Brain pericyte (primary cell): ENCODE results near the gene TRIM22.
"Not testable (repeated sequence)": the region's sequence is repeated elsewhere in the genome, so short reads cannot be mapped to it uniquely, and the experiment has no call there.

Experiments used
- DNase-seq: peaks from one replicate; pipeline ENCODE4 v3.0.0-alpha.2; 2012; ENCODE audit warnings: low read depth, low spot score

Gene TRIM22

DNA sequence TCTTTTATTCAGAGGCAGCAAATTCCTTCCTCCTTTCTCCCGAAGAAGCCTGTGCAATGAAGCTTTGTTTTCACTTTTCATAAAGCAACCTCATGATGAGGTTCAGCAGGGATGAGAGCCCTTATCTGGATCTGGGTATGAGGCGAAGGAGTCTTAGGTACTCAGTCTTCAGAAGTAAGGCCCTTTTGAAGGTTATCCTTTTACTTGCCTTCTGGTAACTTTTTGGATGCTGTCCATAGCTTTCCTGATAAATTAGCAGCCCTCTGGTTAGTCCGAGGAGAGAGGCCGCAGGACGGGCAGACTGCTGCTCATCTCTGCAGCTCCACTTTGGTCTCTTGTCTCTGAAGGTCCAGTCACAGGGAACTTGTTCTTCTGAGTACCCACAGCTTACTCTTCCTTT is 1.1 kb downstream of the TRIM22 start:
- no peak for DNase-seq

DNA sequence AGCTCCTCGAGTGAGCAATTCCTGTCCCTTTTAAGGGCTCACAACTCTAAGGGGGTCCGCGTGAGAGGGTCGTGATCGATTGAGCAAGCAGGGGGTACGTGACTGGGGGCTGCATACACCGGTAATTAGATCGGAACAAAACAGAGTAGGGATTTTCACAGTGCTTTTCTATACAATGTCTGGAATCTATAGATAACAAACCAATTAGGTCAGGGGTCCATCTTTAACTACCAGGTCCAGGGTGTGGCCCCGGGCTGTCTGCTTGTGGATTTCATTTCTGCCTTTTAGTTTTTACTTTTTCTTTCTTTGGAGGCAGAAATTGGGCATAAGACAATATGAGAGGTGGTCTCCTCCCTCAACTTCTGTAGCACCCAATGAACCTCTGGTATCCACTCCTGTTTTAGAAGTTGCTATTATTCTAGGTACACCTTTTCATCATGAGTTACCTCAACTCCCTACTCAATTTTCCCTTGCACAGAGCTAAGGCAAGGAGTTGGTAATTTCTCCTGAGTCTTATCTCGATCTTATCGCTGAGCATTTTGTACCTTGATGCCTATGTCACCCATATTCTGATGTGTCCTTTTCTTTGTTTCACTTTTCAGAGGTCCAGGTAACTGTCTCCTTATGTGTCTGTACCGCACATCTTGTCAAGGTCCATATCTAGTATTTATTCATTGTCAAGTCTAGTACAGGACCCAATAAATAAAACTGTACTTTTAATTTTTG is 1.8 kb downstream of the TRIM22 start:
- not testable (repeated sequence) for DNase-seq

GRCh38 chr11:5691964-5692361 is 2.4 kb downstream of the TRIM22 start:
- no peak for DNase-seq

DNA sequence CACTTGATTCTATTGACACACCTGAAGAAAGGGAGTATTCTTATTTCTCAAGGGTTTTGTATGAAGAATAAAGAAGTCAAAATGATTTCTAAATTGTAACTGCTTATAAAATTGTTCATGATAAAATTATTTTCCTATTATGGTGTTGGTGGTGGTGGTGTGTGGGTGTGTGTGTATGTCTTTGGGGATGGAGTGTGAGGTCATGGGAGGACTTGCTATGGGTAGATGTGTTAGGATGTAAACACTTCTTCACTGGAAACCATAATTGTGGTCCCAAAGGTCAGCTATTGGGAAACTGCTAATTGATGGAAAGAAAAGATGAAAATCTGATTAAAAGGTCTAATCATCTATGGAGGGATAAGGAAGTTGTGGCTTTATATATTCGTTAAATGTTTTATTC is 5.1 kb downstream of the TRIM22 start:
- DNase-seq, result no peak

- no peak for DNase-seq
Observed at GRCh38 chr11:5695580-5695979, 6.0 kb downstream of the TRIM22 start.

- DNase-seq, result no peak
Observed at GRCh38 chr11:5696210-5696609, 6.6 kb downstream of the TRIM22 start.

GRCh38 chr11:5698281-5698680 is 8.7 kb downstream of the TRIM22 start:
- no peak for DNase-seq

- no peak for DNase-seq
Observed at GRCh38 chr11:5700421-5701054, 10.9 kb downstream of the TRIM22 start.

DNA sequence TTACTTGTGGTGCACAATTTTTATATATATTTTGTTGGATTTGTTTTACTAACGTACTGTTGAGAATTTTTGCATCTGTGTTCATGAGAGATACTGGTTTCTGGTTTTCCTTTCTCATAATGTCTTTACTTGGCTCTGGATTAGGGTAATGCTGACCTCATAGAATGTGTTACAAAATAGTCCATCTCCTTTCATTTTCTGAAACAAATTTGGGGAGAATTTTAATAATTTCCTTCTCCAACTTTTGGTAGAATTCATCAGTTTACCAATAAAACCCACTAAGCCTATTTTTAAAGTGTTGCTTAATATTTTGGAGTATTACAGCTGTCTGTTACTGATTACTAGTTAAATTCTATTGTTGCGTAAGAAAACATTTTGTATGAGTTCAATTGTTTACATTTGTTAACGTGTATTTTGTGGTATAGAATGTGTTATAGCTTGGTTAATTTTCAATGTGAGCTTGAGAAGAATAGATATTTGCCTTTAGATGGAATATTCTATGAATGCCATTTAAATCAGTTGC is 11.5 kb downstream of the TRIM22 start:
- DNase-seq, result no peak

DNA sequence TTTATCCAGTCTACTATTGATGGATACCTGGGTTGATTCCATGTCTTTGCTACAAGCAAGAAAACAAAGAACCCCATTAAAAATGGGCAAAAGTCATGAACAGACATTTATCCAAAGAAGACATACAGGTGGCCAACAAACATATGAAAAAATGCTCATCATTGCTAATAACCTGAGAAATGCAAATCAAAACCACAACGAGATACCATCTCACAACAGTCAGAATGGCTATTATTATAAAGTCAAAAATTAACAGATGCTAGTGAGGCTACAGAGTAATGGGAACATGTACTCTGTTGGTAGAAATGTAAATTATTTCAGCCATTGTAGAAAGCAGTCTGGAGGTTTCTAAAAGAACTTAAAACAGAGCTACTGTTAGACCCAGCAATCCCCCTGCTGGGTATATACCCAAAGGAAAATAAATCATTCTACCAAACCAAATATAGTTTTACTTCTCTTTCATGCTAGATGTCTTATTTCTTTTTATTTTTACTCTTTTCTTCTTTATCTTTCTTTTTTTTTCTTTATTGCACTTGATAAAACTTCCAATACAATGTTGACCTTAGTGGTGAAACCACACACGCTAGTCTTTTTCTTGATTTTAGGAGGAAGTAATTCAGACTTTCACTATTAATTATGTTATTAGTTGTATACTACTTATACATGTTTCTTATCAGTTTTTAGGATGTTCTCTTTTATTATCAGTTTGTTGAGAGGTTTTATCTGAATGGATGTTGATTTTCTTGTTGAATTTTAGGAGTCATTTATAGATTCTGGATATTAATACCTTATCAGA is 14.3 kb downstream of the TRIM22 start:
- DNase-seq, result no peak

GRCh38 chr11:5705688-5706087 is 16.1 kb downstream of the TRIM22 start:
- DNase-seq, result no peak

DNA sequence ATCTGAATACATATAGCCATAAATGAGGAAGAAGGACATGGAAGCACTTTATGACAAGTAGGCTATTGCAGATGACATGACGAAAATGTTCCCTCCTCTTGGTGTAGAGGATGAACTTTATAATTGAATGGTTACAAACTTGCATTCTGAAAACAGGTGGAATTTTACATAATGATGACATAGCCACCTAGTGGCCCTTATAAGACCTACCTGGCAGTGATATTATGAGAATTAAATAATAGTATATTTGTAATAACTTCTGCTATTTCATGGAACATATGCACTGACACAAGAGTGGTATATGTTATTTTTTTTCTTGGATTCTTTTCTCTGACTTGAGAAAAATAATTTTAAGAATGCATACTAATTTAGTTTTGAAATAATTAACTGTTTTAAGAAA is 22.9 kb downstream of the TRIM22 start:
- no peak for DNase-seq

- DNase-seq, result no peak
Observed at GRCh38 chr11:5713695-5714094, 24.1 kb downstream of the TRIM22 start.

GRCh38 chr11:5716518-5716917 is 26.9 kb downstream of the TRIM22 start:
- DNase-seq, result not testable (repeated sequence)

DNA sequence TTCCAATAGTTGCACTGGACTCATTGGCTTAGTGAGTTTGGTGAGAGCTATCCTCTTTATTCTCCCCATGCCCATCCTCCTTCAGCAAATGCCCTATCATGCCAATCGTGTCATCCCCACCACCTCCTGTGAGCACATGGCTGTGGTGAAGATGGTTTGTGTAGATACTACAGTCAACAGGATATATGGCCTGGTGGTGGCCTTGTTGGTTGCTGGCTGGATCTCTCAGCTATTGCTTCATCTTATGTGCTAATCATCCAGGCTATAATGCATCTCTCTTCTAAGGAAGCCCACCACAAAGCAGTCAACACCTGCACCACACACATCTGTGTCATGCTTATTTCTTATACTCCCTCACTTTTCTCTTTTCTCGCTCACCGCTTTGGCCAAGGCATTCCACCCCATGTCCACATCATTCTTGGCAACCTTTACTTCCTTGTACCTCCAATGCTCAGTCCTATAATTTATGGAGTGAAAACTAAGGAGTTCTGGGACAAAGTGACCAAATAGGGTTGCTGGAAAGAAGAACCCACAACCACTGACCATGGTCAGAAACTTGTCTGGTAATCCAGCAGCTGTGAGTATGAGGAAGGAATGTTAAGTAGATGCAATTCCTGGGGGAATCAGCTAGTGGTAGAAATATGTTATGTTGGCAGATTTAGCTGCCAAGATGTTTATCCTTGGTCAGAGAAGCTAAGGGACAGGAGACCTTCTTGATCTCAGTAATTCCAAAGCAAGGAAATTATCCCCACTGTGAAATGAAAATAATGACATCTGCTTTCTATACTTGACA is 30.3 kb downstream of the TRIM22 start:
- no peak for DNase-seq

GRCh38 chr11:5722622-5723021 is 33.0 kb downstream of the TRIM22 start:
- DNase-seq, result no peak

GRCh38 chr11:5726351-5726750 is 36.8 kb downstream of the TRIM22 start:
- DNase-seq, result no peak

DNA sequence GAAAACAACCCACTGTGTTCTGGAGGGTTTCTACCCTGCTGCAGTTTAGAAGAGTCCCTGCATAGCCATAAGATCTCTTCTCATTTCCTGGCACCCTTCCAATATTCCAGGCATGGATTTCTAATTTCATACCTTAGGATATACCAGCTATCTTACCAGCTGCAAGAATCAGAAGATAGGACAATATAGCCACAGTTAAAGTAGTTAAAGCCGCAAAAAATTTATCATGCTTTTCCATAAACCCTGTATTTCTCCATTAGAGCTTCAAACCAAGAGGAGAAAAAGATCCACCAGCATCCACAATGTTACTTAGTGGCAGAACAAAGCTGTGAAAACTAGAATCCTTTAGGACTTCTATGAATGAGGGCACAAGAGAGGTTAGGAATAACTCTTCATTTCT is 38.1 kb downstream of the TRIM22 start:
- no peak for DNase-seq

DNA sequence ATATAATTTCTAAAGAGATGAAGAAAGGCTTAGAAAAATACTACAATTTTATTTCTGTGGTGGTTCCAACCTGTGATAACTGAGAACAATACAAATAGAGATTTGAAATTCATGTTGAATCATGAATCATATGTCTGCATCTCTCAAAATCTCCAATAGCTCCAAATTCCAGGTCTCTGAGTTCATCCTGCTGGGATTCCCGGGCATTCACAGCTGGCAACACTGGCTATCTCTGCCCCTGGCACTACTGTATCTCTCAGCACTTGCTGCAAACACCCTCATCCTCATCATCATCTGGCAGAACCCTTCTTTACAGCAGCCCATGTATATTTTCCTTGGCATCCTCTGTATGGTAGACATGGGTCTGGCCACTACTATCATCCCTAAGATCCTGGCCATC is 46.8 kb downstream of the TRIM22 start, which contains the start of gene OR56B1:
Gene OR56B1, plus strand, starts transcription at position 53 of the 400 bp plus-strand sequence. Its CDS starts 69 bp downstream, at position 122.
- no peak for DNase-seq

DNA sequence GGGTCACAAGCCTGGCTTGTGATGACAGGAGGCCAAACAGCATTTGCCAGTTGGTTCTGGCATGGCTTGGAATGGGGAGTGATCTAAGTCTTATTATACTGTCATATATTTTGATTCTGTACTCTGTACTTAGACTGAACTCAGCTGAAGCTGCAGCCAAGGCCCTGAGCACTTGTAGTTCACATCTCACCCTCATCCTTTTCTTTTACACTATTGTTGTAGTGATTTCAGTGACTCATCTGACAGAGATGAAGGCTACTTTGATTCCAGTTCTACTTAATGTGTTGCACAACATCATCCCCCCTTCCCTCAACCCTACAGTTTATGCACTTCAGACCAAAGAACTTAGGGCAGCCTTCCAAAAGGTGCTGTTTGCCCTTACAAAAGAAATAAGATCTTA is 47.5 kb downstream of the TRIM22 start:
- DNase-seq, result no peak

- DNase-seq, result no peak
Observed at GRCh38 chr11:5737670-5738392, 48.2 kb downstream of the TRIM22 start.
